Measurements from ENCODE around the gene PRKCE.
A peak's percentile ranks its signal among the peaks of the same experiment; 100 is the strongest.

Gene PRKCE

DNA sequence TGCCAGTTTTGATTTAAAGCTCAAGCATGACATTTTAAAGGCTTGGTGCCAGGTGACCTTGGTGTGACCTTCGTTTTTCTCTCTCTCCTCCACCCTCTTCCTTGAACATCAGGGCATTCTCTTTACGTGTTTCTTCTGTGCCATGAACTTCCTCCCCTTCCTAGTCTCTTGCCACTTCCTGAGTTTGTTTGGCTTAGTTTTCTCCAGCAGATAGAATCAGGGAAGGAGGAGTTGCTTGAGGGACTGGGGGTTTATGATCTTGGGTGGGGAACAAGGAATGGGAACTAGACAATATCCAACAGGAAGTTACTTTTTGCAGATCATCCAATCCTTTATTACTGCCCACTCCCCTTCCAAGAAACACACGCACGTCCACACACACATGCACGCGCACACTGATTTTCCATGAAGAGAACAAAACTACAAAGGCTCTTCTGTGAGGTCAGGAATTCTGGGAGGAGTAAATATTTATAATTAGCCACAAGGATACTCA, 435.1 kb downstream of the PRKCE start:
- no peak for DNase-seq (ENCODE audit: low read depth)
- no peak overlapping the region for H3K4me3 ChIP-seq (ENCODE audit: low read length)
- TF ChIP-seq, protein P1, sequence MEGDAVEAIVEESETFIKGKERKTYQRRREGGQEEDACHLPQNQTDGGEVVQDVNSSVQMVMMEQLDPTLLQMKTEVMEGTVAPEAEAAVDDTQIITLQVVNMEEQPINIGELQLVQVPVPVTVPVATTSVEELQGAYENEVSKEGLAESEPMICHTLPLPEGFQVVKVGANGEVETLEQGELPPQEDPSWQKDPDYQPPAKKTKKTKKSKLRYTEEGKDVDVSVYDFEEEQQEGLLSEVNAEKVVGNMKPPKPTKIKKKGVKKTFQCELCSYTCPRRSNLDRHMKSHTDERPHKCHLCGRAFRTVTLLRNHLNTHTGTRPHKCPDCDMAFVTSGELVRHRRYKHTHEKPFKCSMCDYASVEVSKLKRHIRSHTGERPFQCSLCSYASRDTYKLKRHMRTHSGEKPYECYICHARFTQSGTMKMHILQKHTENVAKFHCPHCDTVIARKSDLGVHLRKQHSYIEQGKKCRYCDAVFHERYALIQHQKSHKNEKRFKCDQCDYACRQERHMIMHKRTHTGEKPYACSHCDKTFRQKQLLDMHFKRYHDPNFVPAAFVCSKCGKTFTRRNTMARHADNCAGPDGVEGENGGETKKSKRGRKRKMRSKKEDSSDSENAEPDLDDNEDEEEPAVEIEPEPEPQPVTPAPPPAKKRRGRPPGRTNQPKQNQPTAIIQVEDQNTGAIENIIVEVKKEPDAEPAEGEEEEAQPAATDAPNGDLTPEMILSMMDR (conservative IDR thresholded peaks at IDR 0.05; ENCODE audit: low read depth, low read length), result no peak

DNA sequence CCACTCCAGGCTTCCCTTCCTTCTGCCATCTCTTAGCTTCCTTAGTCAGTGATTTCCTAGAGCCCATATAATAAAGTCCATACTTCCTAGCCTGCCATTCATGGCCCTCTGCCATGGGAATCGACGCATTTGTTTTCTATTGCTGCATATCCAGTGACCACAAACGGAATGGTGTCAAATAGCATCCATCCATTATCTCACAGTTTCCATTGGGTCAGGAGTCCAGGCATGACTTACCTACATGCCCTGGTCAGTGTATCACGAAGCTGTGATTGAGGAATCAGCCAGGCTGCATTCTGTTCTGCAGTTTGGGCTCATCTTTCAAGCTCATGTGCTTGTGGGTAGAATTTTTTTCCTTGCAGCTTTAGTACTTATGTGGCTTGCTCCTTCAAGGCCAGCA, 436.0 kb downstream of the PRKCE start:
- TF ChIP-seq, protein P1 (conservative IDR thresholded peaks at IDR 0.05; ENCODE audit: low read depth, low read length), result no peak
- no peak for DNase-seq (ENCODE audit: low read depth)
- no peak overlapping the region for H3K4me3 ChIP-seq (ENCODE audit: low read length)

DNA sequence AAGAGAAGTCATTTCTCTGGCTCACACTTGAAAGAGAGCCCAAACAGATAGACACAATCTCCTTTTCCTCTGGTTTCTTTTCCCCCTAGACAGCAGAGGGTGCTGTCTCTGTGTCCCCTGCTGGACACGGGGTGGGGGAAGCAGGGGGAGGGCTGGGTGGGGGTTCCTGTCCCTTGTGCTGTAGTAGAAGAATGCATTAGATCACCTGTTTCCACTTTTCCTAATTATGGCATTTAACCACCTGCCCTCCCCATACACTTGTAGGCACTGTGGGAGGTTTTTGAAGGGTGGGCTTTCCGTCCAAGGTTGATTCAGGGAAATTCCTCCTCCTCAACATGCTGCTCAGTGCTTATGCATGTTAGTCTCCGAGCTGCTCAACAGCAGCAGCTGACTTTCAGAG, 439.5 kb downstream of the PRKCE start:
- no peak for DNase-seq (ENCODE audit: low read depth)

DNA sequence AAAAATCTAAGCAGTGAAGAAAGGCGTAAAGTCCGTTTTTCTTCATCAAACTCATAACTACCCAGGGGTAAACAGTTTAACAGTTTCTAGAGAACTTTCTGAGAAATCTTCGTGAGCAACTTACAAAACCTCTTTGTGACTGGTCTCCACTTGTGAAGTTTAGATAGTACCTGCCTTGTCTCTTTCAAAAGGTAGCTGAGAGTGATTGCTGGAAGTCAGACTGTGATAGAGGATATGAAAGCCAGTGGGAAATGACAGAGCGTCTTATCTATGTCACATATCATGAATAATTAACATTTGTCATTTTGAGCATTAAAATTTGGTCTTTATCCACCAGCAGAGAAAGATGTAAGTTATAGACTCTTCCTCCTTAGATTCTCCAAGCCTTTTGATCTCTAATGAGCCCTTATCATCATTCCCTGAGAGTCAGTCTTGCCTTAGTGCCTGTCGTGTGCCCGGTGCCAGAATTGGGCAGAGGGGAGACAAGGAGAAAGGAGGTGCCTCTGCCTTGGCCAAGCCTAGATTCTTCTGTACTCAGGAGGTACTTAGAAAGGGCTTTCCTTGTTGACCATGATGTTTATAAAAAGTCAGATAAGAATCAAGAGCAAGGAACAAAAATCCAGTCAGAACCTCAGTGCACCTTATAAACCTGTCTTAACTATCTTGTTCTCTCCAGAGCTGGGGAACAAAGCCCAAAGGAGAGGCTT, 440.6 kb downstream of the PRKCE start:
- TF ChIP-seq, protein P1 (conservative IDR thresholded peaks at IDR 0.05; ENCODE audit: low read depth, low read length), result no peak
- no peak overlapping the region for H3K4me3 ChIP-seq (ENCODE audit: low read length)
- DNase-seq (ENCODE audit: low read depth), result no peak

More for the DNA sequence above, 439.5 kb downstream of the PRKCE start:
- H3K4me3 ChIP-seq (ENCODE audit: low read length), result no peak overlapping the region
- TF ChIP-seq, protein P1 (conservative IDR thresholded peaks at IDR 0.05; ENCODE audit: low read depth, low read length), result peak; percentile 23

DNA sequence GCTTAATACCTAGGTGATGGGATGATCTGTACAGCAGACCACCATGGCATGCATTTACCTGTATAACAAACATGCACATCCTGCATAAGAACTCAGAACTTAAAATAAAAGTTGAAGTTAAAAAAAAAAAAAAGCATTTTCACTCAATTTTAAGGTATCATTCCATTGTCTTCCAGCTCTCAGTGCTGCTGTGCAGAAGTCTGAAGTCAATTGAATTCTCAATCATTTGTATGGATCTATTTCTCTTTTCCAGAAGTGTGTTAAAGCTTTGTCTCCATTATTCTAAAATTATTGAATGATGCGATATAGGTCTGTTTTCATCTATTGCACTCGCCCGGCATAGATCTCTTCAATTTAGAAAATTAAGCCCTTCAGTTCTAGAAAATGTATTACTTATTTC, 443.2 kb downstream of the PRKCE start:
- TF ChIP-seq, protein P1 (conservative IDR thresholded peaks at IDR 0.05; ENCODE audit: low read depth, low read length), result no peak

DNA sequence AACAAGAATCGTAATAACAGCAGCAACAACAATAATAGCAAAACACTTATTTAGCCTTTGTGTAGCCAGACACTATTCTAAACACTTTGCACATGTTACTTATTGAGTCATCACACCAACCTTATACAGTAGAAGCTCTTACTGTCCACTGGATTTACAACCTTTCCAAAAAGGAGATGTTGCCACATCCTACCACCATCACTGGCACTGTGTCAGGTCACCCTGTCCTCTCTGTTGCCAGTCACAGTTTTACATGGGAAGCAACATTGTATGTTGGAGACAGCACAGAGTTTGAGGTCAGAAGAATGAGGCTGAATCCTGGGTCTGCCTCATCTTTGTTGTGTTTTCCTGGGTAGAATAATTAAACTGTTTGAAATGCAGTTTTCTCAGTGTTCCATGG, 444.4 kb downstream of the PRKCE start:
- H3K4me3 ChIP-seq (ENCODE audit: low read length), result no peak overlapping the region
- TF ChIP-seq, protein P1 (conservative IDR thresholded peaks at IDR 0.05; ENCODE audit: low read depth, low read length), result no peak
- DNase-seq (ENCODE audit: low read depth), result no peak

More for the DNA sequence above, 443.2 kb downstream of the PRKCE start:
- no peak overlapping the region for H3K4me3 ChIP-seq (ENCODE audit: low read length)
- no peak for DNase-seq (ENCODE audit: low read depth)

DNA sequence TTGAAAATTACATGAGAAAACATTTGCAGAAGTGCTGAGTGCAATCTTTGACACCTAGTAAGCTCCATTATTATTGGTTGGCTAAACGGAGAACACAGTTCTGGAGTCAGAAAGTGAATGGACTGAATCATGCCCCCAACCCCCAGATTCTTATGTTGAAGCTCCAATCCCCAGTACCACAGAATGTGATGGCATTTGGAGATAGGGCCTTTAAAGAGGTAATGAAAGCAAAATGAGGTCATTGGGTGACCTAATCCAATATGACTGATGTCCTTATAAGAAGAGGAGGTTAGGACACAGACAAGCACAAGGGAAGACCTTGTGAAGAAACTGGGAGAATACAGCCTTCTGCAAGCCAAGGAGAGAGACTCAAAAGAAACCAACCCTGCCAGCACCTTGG, 444.8 kb downstream of the PRKCE start:
- DNase-seq (ENCODE audit: low read depth), result no peak
- no peak overlapping the region for H3K4me3 ChIP-seq (ENCODE audit: low read length)
- TF ChIP-seq, protein P1 (conservative IDR thresholded peaks at IDR 0.05; ENCODE audit: low read depth, low read length), result no peak
